Calu3 (cell line): ENCODE measurements around the gene PRKCZ. TPM values are rescaled to one million over a fixed set of nuclear protein-coding genes. Genes with fewer than 3 reads are reported as not detected.

Source experiments
- BruUV-seq: library from RNA; stranded (reverse); fragments of 400-500 nt; replicated peaks from 2 replicates; lab custom pipeline; 2021; lab: Mats Ljungman, UMichigan
- CTCF ChIA-PET: fragments of 300-600 bp; sonication (Branson Sonifier 250); formaldehyde crosslinking; loops from one replicate; lab custom pipeline; 2022; ENCODE audit warnings: antibody characterized with exemption; lab: Charles Lee
- DNase-seq: peaks from one replicate; pipeline ENCODE4 v3.0.0; 2022
- H3K27ac Mint-ChIP-seq: one replicate; pipeline ENCODE4 v1.8.0; 2022; ENCODE audit warnings: mixed read lengths; ENCODE audit not compliant: unreplicated experiment
- H3K27me3 Mint-ChIP-seq: one replicate; pipeline ENCODE4 v1.8.0; 2022; ENCODE audit warnings: mixed read lengths; ENCODE audit not compliant: unreplicated experiment
- H3K36me3 Mint-ChIP-seq: one replicate; pipeline ENCODE4 v1.8.0; 2022; ENCODE audit warnings: mild to moderate bottlenecking, moderate library complexity, mixed read lengths; ENCODE audit not compliant: insufficient read depth, unreplicated experiment
- H3K4me1 Mint-ChIP-seq: one replicate; pipeline ENCODE4 v1.8.0; 2022; ENCODE audit warnings: mild to moderate bottlenecking, low read depth, mixed read lengths; ENCODE audit not compliant: unreplicated experiment
- H3K4me3 Mint-ChIP-seq: one replicate; pipeline ENCODE4 v1.8.0; 2022; ENCODE audit warnings: mild to moderate bottlenecking, low read depth, moderate library complexity, mixed read lengths; ENCODE audit not compliant: unreplicated experiment
- H3K9me3 Mint-ChIP-seq: one replicate; pipeline ENCODE4 v1.8.0; 2022; ENCODE audit warnings: low read depth, mixed read lengths; ENCODE audit not compliant: unreplicated experiment
- CTCF ChIP-seq: fragments of 200-600 bp; IDR thresholded peaks from one replicate; pipeline ENCODE4 v1.8.0; 2022; ENCODE audit warnings: antibody characterized with exemption; ENCODE audit not compliant: unreplicated experiment
- intact Hi-C: fragments of 100-400 bp; cut with micrococcal nuclease; formaldehyde crosslinking; loops from one replicate; pipeline ENCODE4 v1.10.0; 2022; ENCODE audit not compliant: unreplicated experiment
- total RNA-seq: library from RNA; stranded (reverse); gene quantifications from 2 replicates; pipeline ENCODE4 v1.2.3, GENCODE V29; 2022

PRKCZ gene
- total RNA-seq, 1 experiment from 2014 or later = 26.0 TPM

DNA sequence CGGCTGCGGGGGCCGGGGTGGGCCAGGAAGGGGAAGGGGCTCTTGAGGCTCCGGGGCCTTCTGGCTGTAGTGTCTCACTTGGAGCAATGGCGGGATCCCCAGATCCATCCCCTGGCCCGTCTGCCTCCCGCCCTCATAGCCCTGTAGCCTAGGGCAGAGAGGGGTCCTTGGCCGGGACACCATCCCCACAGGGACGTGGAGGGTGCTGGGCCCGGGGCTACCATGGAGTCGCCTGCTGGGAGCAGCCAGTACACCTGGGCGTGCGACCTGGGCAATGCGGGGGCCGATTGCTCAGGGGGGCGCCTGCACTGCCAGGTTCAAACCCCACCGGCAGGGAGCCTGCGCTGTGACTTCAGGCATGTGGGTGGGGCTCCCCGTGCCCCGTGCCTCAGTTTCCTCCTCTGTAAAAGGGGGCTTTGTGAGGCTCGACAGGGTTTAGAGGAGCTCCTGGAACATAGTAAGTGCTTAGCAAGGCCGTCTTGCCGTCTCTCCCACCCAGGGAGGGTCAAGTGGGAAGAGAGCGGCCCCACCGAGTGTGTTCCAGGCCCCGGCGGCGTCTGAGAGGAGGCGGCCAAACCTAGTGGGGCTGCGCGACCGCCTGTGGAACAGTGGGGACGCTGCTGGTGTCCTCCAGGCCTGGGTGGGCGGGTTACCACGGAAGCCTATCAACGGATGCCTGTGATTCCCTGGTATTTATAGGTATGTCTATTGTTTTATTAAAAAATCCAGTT, 20.8 kb downstream of the PRKCZ start:
- no peaks in the 10 kb centered on the region for H3K4me1 Mint-ChIP-seq
- BruUV-seq = no TSS peak
- DNase-seq = no peak
- H3K27me3 Mint-ChIP-seq = no peaks in the 10 kb centered on the region
- TF ChIP-seq CTCF = no peak
- intact Hi-C loops = no loop called here
- H3K36me3 Mint-ChIP-seq = peaks cover 12% of the 10 kb centered on the region
- no peak overlapping the region for H3K4me3 Mint-ChIP-seq
- H3K27ac Mint-ChIP-seq = no peak overlapping the region
- peaks cover 4% of the 10 kb centered on the region for H3K9me3 Mint-ChIP-seq
- CTCF ChIA-PET = no interaction called here

DNA sequence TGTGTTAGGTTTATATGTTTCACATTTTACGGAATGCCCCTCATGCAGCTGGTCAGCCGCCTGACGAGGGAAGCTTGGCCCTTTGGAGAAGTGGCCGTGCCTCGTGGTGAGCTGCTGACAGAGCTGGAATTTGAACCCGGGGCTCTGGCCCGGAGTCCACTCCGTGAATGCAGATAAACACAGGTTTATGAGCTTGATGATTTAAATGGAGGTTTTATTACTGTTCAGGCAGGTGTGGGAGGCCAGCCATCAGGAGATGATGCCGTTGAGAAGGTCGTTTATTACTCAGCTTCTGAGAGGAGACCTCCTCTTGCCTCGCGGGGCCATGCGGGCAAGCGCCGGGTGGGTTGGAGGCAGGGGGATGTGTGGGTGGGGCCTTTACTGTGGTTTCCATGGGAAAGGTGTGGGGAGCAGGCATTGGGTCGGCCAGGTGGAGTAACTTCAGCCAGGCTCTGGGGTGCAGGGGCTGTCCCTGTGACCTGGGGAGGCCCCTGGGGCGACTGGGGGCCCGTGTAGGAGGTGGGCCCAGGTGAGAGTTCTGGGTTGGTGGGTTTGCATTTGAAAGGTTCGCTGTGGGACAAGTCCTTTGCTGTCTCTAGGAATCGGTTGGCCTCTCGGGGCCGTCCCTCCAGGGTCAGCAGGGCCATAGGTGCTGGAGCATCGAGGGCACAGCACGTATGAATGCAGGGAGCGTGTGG, 22.0 kb downstream of the PRKCZ start:
- no peaks in the 10 kb centered on the region for H3K27me3 Mint-ChIP-seq
- no peak overlapping the region for H3K4me3 Mint-ChIP-seq
- no peak overlapping the region for H3K27ac Mint-ChIP-seq
- H3K36me3 Mint-ChIP-seq = peaks cover 15% of the 10 kb centered on the region
- intact Hi-C loops = no loop called here
- DNase-seq = no peak
- no TSS peak for BruUV-seq
- no peaks in the 10 kb centered on the region for H3K9me3 Mint-ChIP-seq
- no peaks in the 10 kb centered on the region for H3K4me1 Mint-ChIP-seq
- TF ChIP-seq CTCF = no peak
- CTCF ChIA-PET = no interaction called here

- Mint-ChIP-seq H3K36me3 (peaks cover 20% of the 10 kb centered on the region), H3K27ac (no peak overlapping the region), H3K4me3 (no peak overlapping the region), H3K27me3 (no peaks in the 10 kb centered on the region), H3K9me3 (peaks cover 5% of the 10 kb centered on the region), H3K4me1 (no peaks in the 10 kb centered on the region)
- no TSS peak for BruUV-seq
- intact Hi-C loops = no loop called here
- TF ChIP-seq CTCF = no peak
- CTCF ChIA-PET = no interaction called here
- no peak for DNase-seq
Observed at GRCh38 chr1:2072891-2073290, 22.7 kb downstream of the PRKCZ start.

GRCh38 chr1:2073382-2074230, 23.4 kb downstream of the PRKCZ start:
- CTCF ChIA-PET = no interaction called here
- H3K27me3 Mint-ChIP-seq = no peaks in the 10 kb centered on the region
- TF ChIP-seq CTCF = no peak
- intact Hi-C loops = no loop called here
- BruUV-seq = no TSS peak
- H3K36me3 Mint-ChIP-seq = peaks cover 24% of the 10 kb centered on the region
- peaks cover 12% of the 10 kb centered on the region for H3K9me3 Mint-ChIP-seq
- H3K27ac Mint-ChIP-seq = no peak overlapping the region
- H3K4me1 Mint-ChIP-seq = no peaks in the 10 kb centered on the region
- no peak for DNase-seq
- H3K4me3 Mint-ChIP-seq = no peak overlapping the region
